GM21737 (cell line): ENCODE results near the gene XYLT1.

Experiments
- ATAC-seq: cut with Tn5 transposase; IDR thresholded peaks from one replicate; pipeline ENCODE4 v1.9.1; 2021; ENCODE audit warnings: mild to moderate bottlenecking, moderate library complexity; ENCODE audit not compliant: unreplicated experiment

The XYLT1 gene

DNA sequence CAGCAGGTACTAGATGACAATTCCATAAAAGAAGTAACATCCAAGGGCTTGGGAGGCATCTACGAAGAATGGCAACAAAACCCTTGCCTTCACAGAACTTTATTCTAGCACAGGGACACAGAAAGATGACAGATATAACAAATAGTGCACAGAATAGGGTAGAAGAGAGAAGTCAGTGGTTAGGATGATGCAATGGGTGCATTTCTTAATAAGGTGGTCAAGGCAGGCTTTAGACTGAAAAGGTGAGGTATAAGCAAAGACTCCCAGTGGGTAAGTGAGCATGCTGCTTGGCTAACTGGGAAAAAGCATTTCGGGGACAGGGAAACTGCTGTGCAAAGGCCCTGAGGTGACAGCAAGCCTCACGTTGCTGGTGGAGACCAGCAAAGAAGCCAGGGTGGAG is 175.9 kb downstream of the XYLT1 start:
- ATAC-seq: no peak

DNA sequence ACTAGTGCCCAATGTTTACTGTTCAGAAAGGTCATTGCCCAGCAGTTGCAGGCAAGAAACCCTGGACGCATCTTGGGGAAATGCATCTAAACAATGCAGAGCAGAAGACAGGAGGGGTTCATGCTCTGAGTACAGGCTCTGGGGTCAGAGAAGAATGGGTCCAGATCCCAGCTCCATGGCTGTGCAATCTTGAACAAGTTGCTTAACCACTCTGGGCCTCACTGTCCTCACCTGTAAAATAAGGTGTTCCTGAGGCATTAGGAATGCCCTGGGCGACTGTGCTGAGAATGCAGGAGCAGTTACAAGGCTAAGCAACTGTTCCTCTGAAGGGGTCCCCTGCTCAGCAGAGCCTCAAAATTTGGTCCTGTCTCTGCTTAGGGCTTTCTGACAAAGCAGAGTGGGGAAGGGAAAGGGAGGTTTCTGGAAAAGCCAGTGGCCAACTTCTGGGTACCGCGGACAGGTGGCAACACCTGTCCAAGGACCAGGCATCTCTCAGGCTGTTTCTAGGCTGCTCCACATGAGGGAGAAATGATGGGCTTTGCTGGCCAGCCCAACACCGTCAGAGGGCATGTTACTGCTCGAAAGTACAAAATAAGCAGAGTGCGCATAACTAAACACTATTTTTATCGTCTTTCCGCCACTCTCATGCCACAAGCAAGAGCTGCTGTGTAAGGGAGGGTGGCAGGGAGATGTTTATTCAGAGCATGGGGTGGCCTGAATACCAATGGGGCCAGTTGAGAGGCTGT is 176.8 kb downstream of the XYLT1 start:
- no peak for ATAC-seq

DNA sequence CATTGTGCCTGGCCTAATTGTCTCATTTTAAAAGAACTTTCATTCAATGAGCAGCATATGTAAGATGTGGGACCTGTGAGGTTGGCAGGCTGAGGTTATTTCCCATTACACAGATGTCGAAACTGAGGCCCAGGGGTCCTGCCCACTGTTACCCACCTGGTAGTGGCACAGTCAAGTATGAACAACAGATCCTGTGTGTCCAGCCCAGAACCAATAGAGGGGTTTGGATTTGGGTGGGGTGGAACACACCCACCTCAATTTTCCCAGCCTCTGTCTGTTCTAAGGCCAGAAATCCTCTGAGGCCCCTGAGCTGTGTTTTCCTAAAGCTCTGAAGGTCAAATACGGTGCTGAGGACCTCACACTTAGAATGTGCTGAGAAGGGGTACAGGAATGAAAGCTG is 179.5 kb downstream of the XYLT1 start:
- no peak for ATAC-seq

DNA sequence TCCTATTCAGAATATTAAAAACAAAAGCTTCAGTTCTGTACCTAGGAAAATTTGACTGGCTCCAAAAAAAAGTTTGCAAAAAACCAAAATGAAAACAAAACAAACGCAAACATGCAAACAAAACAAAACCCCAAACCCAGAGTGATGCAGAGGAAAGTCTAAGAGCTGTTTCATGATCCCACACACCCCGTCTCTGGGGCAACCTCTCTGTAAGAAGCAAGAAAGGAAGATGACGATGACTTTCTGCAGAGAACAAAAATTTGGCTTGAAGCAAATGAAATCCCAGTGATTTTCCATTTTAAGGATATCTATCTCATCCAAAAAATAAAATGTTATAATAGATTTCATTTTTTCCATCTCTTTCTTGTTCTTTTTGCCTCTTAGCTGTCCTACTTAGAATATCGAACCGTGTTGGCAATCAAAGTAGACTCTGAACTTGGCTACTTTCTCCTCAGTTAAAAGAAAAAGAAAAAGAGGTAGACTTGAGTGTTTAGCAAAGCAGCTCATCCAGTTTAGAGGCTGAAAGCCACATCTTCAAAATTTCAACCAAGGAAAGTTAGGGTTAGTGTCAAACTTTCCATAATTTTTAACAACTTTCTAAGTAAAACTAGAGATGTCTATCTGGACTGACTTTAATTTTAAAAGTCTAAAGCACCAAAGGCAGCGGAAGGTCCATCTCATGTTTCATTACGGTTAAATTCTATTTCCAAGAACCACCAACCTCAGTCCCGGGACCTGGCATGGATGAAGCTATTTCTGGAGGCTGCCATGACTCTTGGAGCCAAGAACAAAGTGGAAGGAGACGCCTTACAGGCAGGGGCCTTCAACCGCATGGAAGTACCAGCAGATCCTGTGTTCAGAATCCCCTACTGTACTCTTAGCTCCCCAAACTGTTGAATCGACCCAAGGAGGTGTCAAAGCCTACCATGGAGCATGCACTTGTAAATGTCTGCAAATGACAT is 180.8 kb downstream of the XYLT1 start:
- no peak for ATAC-seq

DNA sequence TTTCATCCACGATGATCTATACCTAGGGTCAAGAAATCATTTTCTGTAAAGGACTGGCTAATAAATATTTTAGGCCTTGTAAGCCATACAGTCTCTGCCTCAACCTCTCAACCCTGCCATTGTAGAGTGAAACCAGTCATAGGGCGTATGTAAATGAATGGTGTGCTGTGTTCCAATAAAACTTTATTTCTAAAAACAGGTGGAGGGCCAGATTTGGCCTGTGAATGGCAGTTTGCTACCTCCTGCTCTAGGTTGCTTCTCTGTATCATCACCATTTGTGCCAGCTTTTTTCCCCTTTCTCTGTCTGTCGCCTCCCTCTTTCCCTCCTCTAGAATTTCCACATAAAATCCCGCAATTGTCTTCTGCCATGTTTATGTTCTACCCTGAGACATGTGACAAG is 181.7 kb downstream of the XYLT1 start:
- no peak for ATAC-seq

DNA sequence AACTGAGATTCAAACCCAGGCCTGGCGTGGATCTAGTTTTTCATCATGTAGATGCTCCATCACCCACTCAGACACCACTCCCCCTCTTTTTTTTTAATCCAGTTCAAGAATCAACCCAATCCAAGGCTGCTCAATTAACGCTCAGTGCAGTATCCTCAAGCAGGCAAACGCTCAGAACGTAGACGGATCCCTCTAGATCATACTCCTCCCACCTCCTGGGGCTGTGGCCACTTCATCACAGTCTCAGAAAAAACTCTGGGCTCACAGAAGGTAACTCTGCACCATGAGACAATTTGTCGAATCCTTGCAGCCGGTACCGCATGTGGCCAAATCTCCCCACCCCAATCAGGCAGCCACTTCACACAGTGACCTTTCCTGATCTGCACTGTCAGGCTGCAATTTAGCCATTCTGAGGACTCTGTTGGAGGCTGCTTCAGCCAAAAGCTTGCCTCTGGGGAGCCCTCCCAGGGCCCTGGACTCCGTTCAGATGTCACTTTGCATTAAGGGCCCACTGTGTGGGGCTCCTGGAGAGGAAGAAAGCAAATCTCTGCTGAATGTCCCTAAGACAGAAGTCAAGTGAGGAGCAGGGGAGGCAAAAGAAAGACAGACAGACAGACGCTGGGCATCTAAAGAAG is 183.5 kb downstream of the XYLT1 start:
- no peak for ATAC-seq

DNA sequence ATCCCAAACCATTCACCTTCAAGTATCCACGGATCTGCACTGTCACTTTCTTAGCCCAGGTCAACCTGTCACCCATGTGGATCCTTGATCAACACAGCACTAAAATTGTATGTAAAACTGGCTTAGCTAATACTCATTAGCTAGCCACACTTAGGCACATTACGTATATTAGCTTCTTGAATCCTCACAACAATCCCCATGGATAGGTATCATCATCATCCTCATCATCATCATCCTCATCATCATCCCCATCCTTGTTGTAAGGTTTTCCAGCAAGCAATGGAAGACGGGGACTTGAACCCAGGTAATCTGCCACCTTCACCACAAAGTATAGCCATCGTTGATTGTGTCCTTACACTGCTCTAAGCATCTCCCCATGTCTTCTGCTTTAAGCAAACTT is 184.3 kb downstream of the XYLT1 start:
- no peak for ATAC-seq

DNA sequence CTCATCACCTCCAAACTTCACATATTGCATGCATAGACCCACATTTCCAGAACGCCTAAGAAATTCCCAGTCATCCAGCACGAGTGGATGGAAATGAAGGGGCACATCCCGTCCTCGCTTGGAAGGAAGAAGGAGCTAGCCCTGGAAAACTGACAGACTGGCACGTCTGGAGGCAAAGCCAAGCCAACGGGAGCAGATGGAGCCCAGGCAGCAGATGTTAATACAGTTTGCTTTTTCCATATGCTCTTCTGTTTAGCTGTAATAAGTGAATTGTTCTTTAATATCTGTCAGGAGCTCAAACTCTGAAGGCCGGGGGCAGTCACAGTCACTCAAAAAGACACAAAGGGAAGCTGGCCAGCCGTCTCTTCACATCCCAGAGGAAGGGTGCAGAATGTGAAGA is 187.7 kb downstream of the XYLT1 start:
- ATAC-seq: no peak

DNA sequence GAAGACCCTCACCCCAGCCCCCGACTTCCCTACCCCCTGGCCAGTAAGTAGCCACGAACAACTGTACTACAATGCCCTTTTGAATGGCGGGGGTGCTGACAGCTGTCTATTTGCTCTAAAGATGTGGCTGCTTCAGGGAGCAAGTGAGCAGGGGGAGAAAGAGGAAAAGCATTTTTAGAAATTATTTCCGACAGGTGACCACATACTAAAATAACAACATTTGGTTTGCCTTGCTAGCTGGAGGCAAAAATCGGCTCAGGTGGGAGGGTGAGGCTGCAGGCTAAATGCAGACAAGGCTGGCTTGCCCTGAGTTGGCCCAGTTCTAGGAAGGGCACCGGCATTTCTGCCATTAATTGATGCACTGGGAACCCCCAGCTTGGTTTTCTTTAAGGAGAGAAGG is 188.5 kb downstream of the XYLT1 start:
- ATAC-seq: no peak

DNA sequence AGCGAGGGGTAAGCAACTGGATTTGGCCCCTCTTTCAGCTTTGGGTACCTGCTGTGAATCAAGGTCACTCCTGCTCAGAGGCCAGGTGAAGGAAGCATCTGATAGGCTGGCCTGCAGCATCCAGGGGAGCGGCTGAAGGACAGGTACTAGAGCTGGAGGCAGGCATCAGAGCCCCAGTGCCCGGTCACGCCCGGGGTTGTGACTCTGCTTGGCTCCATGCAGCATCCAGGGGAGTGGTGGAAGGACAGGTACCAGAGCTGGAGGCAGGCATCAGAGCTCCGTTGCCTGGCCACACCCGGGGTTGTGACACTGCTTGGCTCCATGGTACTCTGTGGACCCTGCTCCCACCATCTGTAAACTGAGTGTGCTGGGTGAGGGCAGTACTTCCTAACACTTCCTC is 189.7 kb downstream of the XYLT1 start:
- no peak for ATAC-seq

DNA sequence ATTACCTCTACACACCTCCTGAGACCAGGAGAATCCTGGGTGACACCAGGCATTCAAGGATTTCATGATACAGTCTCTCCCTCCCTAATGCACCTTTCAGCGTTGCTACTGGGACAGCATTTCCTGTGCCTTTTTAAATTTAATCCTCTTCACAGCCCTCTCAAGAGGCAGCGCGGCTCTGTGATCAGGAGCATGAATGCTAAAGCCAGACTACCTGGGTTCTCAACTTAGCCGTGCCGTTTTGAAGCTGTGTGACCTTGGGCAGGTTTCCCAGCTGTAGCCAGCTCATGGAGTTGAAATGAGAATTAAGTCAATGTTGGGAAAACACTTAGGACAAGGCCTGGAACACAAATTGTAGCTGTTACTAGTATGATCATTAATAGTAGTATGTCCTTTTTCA is 191.8 kb downstream of the XYLT1 start:
- no peak for ATAC-seq

DNA sequence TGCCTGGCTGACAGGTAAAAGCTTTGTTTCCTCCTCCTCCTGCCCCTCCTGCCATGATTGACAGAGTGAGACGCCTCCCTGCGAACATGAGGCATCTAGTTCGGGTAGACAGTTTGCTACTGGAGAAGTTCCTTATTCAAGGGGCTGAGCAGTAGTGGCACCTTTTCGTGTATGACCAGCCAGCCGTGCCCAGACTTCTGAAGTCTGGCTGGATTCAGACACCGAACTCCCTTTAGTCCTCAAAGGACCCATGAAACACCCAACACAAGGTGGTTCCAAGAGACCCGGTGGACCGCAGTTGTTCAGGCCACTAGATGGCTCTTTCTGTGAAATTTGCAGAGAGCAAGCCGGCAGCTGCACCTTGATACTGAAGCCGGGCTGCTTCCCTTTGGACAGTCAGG is 192.8 kb downstream of the XYLT1 start:
- no peak for ATAC-seq

DNA sequence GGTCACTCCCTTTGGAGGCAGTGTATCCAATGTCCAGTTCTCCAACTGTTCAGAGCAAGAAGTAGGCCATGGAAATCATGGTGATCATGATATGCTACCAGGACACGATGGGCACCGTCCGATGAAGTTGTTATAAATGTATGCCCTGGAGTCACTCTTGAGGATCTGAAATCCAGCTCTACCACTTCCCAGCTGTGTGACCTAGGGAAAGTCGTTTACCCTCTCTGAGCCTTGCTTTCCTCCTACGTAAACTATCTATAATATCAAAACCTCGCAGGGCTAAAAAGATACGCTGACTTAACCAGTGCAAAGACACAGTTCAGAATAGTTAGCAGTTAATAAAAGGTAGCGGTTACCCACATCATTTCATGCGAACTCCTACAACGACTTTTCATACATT is 194.2 kb downstream of the XYLT1 start:
- no peak for ATAC-seq

DNA sequence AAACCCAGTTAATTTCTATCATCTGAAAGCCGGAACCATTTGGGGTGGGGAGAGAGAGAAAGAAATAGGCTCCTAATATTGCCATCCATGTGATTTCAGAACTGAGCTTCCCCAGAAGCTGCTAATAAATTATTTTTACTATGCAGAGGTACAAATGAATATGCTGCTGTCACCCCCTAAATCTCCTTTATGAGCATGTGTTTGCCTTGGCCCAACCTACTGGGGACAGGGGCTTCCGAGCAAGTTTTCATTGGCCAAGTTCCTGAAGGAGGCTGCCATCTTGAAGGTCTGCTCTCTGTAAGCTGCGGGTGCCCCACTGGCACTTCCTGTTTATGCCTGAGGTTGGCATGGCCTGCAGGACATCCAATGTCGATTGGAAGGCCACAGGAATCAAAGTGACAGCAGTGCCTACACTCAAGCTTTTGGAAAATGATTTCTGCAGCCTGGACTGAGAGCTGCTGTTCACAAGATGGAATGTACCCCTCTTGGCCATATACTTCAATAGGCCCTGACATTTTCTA is 194.7 kb downstream of the XYLT1 start:
- ATAC-seq: no peak

DNA sequence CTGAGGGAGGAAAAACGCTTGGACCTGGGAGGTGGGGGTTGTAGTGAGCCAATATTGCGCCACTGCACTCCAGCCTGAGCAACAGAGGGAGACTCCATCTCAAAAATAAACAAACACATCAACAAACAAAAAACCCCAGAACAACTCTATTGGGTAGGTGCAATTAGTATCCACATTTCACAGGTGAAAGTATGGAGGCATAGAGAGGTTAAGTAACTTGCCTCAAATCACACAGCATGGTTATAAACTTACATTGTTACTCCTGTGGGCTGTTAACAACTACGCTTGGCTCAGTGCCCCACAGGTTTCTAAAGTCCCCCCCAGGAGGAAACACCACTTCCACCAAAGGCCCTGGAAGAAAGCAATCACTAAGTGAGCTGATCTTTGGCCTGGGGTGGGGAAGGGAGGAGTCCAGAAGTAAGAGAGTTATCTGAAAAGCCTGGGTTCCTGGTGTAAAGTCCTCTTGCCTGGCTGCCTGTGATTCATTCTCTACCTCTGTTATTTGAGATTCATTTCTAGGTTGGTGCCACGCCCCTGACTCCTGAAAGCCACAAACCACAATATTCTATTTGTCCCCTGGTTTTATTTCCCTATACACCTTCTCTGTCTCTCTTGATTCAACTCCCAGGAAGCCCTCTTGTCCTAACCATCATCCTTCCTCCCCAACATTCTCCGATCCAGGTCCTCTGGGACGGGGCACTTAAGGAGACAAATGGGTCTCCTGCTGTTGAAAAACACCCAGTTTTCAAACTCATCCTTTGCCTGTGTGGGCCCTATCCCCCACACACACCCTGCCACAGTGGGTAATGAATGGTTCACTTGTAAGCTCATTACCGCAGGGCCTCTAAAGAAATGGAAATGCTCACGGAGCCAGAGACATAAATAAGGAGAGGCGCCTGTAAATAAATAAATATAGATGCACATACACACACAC is 195.4 kb downstream of the XYLT1 start:
- ATAC-seq: no peak

DNA sequence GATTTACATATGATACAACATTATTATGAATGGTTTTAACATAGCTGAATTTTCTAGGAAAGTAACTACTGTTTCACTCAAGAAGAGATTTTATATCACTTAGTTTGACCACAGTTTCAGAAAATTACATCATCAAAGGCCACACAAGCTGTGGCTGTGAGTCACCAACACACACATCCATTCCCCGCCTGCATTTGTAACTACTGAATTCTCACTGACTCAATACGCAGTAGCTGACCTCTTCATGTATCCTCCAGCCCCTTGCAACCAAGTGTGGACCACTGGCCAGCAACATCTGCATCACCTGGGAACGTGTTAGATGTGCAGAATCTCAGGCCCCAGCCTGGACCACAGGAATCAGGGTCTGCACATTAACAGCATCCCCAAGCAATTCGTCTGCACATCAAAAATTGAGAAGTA is 197.6 kb downstream of the XYLT1 start:
- ATAC-seq: no peak

DNA sequence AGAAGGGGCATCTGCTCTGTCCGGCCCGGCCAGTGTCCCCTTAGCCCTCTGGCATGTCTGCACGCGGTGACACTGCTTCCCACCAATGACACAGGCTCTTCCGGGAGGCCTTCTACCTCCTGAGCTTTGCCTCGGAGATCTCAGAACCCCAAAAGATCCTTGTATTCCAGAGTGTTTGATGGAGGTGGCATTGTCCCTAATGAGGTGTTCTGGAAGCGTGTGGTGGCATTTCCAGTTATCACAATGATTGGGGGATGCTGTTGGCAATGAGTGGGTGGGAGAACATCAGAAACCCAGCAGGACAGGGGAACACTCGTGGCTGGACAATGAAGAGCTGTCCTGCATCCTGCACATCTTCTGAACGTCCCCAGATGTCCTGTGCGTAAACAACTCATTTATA is 198.0 kb downstream of the XYLT1 start:
- no peak for ATAC-seq

DNA sequence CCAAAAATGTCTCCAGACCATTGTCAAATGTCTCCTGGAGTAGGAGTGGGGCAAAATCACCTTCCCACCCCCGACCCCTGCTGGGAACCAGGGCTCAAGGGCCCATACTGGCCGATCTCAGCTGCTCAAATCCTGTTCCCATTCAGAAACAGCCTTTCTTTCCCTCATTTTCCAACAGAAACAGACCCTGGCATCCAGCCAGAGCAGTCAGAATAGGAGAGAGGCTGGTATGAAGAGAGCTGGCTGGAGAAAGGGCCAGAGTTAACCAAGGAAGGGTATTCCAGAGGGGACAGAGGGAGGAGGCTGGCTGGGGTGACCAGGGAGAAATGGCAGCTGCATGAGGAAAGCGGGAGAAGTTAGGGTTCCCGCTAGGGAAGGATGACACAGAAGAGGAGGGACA is 199.1 kb downstream of the XYLT1 start:
- no peak for ATAC-seq

DNA sequence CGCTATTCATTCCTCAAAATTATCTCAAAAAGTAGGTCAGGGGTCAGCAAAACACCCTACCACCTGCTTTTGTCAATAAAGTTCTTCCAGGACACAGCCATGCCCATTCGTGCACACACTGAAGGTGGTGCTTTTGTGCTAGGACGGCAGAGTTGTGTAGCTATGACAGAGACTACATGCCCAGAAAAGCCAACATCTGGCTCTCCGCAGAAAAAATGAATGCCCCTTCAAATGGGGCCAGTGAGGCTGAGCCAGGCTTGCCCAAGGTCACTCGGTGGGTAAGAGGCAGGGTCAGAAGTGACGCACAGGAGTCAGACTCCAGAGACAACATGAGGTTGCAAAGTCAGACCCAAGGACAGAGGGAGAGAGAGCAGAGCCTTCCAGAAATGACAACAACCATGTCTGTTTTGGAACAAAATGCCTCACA is 200.1 kb downstream of the XYLT1 start:
- no peak for ATAC-seq

DNA sequence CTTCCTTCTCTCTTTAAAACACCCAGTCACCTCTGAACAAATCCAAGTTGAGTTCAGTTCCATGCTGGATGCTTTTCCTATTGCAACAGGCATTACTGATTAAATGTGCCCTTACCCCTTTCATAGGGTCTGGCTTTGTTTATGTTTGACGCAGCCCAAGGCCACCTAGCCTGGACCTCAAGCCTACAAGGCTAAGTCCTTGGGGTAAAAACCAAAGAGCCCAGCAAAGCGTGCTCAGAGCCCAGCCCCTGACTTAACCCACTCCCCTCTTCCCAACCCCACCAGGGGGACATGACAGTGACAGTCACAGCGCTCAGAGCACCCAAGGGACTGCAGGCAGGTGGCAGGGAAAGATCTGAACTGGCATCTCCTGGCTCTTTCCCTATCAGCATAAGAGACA is 200.6 kb downstream of the XYLT1 start:
- no peak for ATAC-seq
